ENCODE results near the gene TNRC6B. TPM values are rescaled to one million over a fixed set of nuclear protein-coding genes. Genes with fewer than 3 reads are reported as not detected.

The TNRC6B gene
- polyA plus RNA-seq, 1 donor (not counting 4 experiments of a cell fraction or from before 2014, with no cell fraction given) = 5.6 TPM

GRCh38 chr22:40218152-40218551 lies 40.4 kb downstream of the TNRC6B start:
- peaks cover 30% of the 10 kb centered on the region for H3K4me1 ChIP-seq (ENCODE audit: control insufficient read depth, extremely low read depth, insufficient read depth, low read length)
- no peaks in the 10 kb centered on the region for H3K27me3 ChIP-seq (ENCODE audit: control insufficient read depth, extremely low read depth, insufficient read depth, low read length)
- H3K9me1 ChIP-seq (ENCODE audit: control insufficient read depth, extremely low read depth, insufficient read depth, low read length) = no peaks in the 10 kb centered on the region
- H3K36me3 ChIP-seq (ENCODE audit: control insufficient read depth in 2 of 2, extremely low read depth in 1 of 2, insufficient read depth in 2 of 2, low read length in 2 of 2) = peaks cover 0 to 2% of the 10 kb centered on the region in 2 experiments
- no peaks in the 10 kb centered on the region for H3K9me3 ChIP-seq (ENCODE audit: control insufficient read depth, low read depth, low read length)
- H2AFZ ChIP-seq (ENCODE audit: control insufficient read depth, low read length) = no peak overlapping the region
- no peak overlapping the region for H3K9ac ChIP-seq (ENCODE audit: control insufficient read depth, extremely low read depth, insufficient read depth, low read length)
- no peak overlapping the region for H3K27ac ChIP-seq (ENCODE audit: control insufficient read depth, insufficient read depth, low read length)
- no peak overlapping the region for H3K4me3 ChIP-seq (ENCODE audit: control insufficient read depth in 2 of 3, extremely low read depth in 1 of 3, insufficient read depth in 2 of 3, low read depth in 1 of 3, low read length in 3 of 3)
- H4K20me1 ChIP-seq (ENCODE audit: control insufficient read depth, extremely low read depth, insufficient read depth, low read length) = no peaks in the 10 kb centered on the region
- H3K79me2 ChIP-seq (ENCODE audit: control insufficient read depth, insufficient read depth, low read length) = peaks cover 34% of the 10 kb centered on the region
- DNase-seq (ENCODE audit: low read depth, low spot score) (no peak), FAIRE-seq (no peak)
- TF ChIP-seq EZH2 (IDR thresholded peaks at IDR 0.05; ENCODE audit: low read length) (no peak), CTCF (optimal IDR thresholded peaks at IDR 0.05 in 1 of 3, IDR thresholded peaks at IDR 0.05 in 1 of 3, conservative IDR thresholded peaks at IDR 0.05 in 1 of 3; ENCODE audit: extremely low read depth in 1 of 3, insufficient read depth in 2 of 3, low read length in 3 of 3) (no peak)
- no peak overlapping the region for H3K4me2 ChIP-seq (ENCODE audit: control insufficient read depth, extremely low read depth, insufficient read depth, low read depth, low read length)
- dilution Hi-C loops (cut with MboI; ENCODE audit: extremely low pct_ligation_motif_present, low sequenced_read_pairs) = no loop called here

GRCh38 chr22:40218723-40219294 lies 41.1 kb downstream of the TNRC6B start:
- Histone ChIP-seq H3K27ac (ENCODE audit: control insufficient read depth, insufficient read depth, low read length) (no peak overlapping the region), H2AFZ (ENCODE audit: control insufficient read depth, low read length) (no peak overlapping the region), H3K4me3 (ENCODE audit: control insufficient read depth in 2 of 3, extremely low read depth in 1 of 3, insufficient read depth in 2 of 3, low read depth in 1 of 3, low read length in 3 of 3) (no peak overlapping the region), H3K27me3 (ENCODE audit: control insufficient read depth, extremely low read depth, insufficient read depth, low read length) (no peaks in the 10 kb centered on the region), H3K9ac (ENCODE audit: control insufficient read depth, extremely low read depth, insufficient read depth, low read length) (no peak overlapping the region), H3K36me3 (ENCODE audit: control insufficient read depth in 2 of 2, extremely low read depth in 1 of 2, insufficient read depth in 2 of 2, low read length in 2 of 2) (no peaks in the 10 kb centered on the region), H3K79me2 (ENCODE audit: control insufficient read depth, insufficient read depth, low read length) (peaks cover 34% of the 10 kb centered on the region), H4K20me1 (ENCODE audit: control insufficient read depth, extremely low read depth, insufficient read depth, low read length) (no peaks in the 10 kb centered on the region), H3K9me1 (ENCODE audit: control insufficient read depth, extremely low read depth, insufficient read depth, low read length) (no peaks in the 10 kb centered on the region), H3K4me2 (ENCODE audit: control insufficient read depth, extremely low read depth, insufficient read depth, low read depth, low read length) (no peak overlapping the region), H3K4me1 (ENCODE audit: control insufficient read depth, extremely low read depth, insufficient read depth, low read length) (peaks cover 32% of the 10 kb centered on the region), H3K9me3 (ENCODE audit: control insufficient read depth, low read depth, low read length) (no peaks in the 10 kb centered on the region)
- DNase-seq (ENCODE audit: low read depth, low spot score) (no peak), FAIRE-seq (no peak)
- TF ChIP-seq CTCF (optimal IDR thresholded peaks at IDR 0.05 in 1 of 3, IDR thresholded peaks at IDR 0.05 in 1 of 3, conservative IDR thresholded peaks at IDR 0.05 in 1 of 3; ENCODE audit: extremely low read depth in 1 of 3, insufficient read depth in 2 of 3, low read length in 3 of 3) (no peak), EZH2 (IDR thresholded peaks at IDR 0.05; ENCODE audit: low read length) (no peak)
- dilution Hi-C loops (cut with MboI; ENCODE audit: extremely low pct_ligation_motif_present, low sequenced_read_pairs) = no loop called here

Measured in keratinocyte (primary cell).